Stimulated activated CD8-positive, alpha-beta memory T cell treated with anti-CD3 and anti-CD28 coated beads, Interleukin-7, amount 100 ng/mL, for 4 hours (primary cell): Measurements from ENCODE around the gene NCSTN.

ENCODE experiments used
- DNase-seq, 2 donors: peaks; one replicate each; pipeline ENCODE4 v3.0.0-alpha.2; 2020; ENCODE audit warnings: low read depth in 2 of 2

The NCSTN gene

GRCh38 chr1:160351629-160352028 is 8.4 kb downstream of the NCSTN start:
- no peak for DNase-seq

GRCh38 chr1:160352555-160352954 is 9.4 kb downstream of the NCSTN start:
- no peak for DNase-seq

GRCh38 chr1:160353223-160353622 is 10.0 kb downstream of the NCSTN start:
- DNase-seq: no peak

GRCh38 chr1:160354388-160354985 is 11.3 kb downstream of the NCSTN start:
- DNase-seq: no peak

- no peak for DNase-seq
Observed at GRCh38 chr1:160357286-160358002, 14.3 kb downstream of the NCSTN start.

- DNase-seq: no peak
Observed at GRCh38 chr1:160358073-160358472, 14.9 kb downstream of the NCSTN start.

GRCh38 chr1:160359559-160360226 is 16.5 kb downstream of the NCSTN start:
- DNase-seq: no peak

- DNase-seq: no peak
Observed at GRCh38 chr1:160360227-160360695, 17.1 kb downstream of the NCSTN start.

- no peak for DNase-seq
Observed at GRCh38 chr1:160361199-160361598, 18.0 kb downstream of the NCSTN start.

GRCh38 chr1:160361814-160362167 is 18.6 kb downstream of the NCSTN start:
- DNase-seq: no peak

GRCh38 chr1:160362168-160362957 is 19.2 kb downstream of the NCSTN start:
- no peak for DNase-seq

GRCh38 chr1:160363010-160363409 is 19.8 kb downstream of the NCSTN start:
- DNase-seq: no peak

GRCh38 chr1:160363951-160364735 is 21.0 kb downstream of the NCSTN start:
- no peak for DNase-seq

GRCh38 chr1:160365325-160365724 is 22.1 kb downstream of the NCSTN start:
- DNase-seq: no peak

GRCh38 chr1:160366731-160367515 is 23.7 kb downstream of the NCSTN start, which contains the start of gene NHLH1:
Gene NHLH1, plus strand, starts transcription at chr1:160367071. Its CDS starts 3,661 bp downstream, at chr1:160370732.
- DNase-seq: no peak

- DNase-seq: no peak
Observed at GRCh38 chr1:160367516-160367900, 24.3 kb downstream of the NCSTN start.

GRCh38 chr1:160367934-160368923 is 25.0 kb downstream of the NCSTN start:
- DNase-seq: no peak

- no peak for DNase-seq
Observed at GRCh38 chr1:160369087-160369486, 25.9 kb downstream of the NCSTN start.
